OCI-LY7 (cell line): ENCODE data around the gene PCDHB14.

Experiments used
- CTCF ChIP-seq: fragments of 200-600 bp; sonication (generic); conservative IDR thresholded peaks from 2 replicates; pipeline ENCODE4 v1.5.1; 2014; ENCODE audit warnings: mild to moderate bottlenecking, antibody characterized with exemption, low read length, moderate library complexity, mixed read lengths
- EZH2phosphoT487 ChIP-seq: fragments of 200-600 bp; sonication (generic); IDR thresholded peaks from 2 replicates; pipeline ENCODE4 v1.6.1; 2018; ENCODE audit warnings: low read depth, borderline replicate concordance, mild to moderate bottlenecking, mixed run types, antibody characterized with exemption, low read length, moderate library complexity, mixed read lengths

- TF ChIP-seq EZH2phosphoT487 (no peak), CTCF (no peak)
These were observed 47.2 kb upstream of the PCDHB14 start for GRCh38 chr5:141175933-141176332.
